Smooth muscle cell (in vitro differentiated cells): ENCODE data around the gene MFAP3L. TPM values are rescaled to one million over a fixed set of nuclear protein-coding genes. Genes with fewer than 3 reads are reported as not detected.

ENCODE experiments used
- DNase-seq: peaks from one replicate; lab custom pipeline; 2025; ENCODE audit not compliant: unreplicated experiment; lab: John Stamatoyannopoulos, UW
- H2AFZ ChIP-seq: fragments of 200-600 bp; sonication (generic); 2 replicates; pipeline ENCODE4 v1.6.0; 2016; ENCODE audit warnings: antibody characterized with exemption, low read depth, mild to moderate bottlenecking
- H3F3A ChIP-seq: fragments of 200-600 bp; sonication (generic); 2 replicates; pipeline ENCODE4 v1.6.0; 2017; ENCODE audit warnings: antibody characterized with exemption, low read depth
- H3K27ac ChIP-seq: fragments of 200-600 bp; sonication (generic); 2 replicates; pipeline ENCODE4 v1.5.1; 2016; ENCODE audit warnings: low read depth, mild to moderate bottlenecking
- H3K27me3 ChIP-seq: fragments of 200-600 bp; sonication (generic); 2 replicates; pipeline ENCODE4 v1.6.1; 2016; ENCODE audit warnings: low read depth, mild to moderate bottlenecking
- H3K36me3 ChIP-seq: fragments of 200-600 bp; sonication (generic); 2 replicates; pipeline ENCODE4 v1.5.1; 2016; ENCODE audit warnings: low read depth
- H3K4me1 ChIP-seq: fragments of 200-600 bp; sonication (generic); 2 replicates; pipeline ENCODE4 v1.5.1; 2016; ENCODE audit warnings: low read depth
- H3K4me2 ChIP-seq: fragments of 200-600 bp; sonication (generic); 2 replicates; pipeline ENCODE4 v1.6.0; 2016; ENCODE audit warnings: mild to moderate bottlenecking
- H3K4me3 ChIP-seq: fragments of 200-600 bp; sonication (generic); 2 replicates; pipeline ENCODE4 v1.5.1; 2016; ENCODE audit warnings: mild to moderate bottlenecking
- H3K79me2 ChIP-seq: fragments of 200-600 bp; sonication (generic); 2 replicates; pipeline ENCODE4 v1.6.0; 2016; ENCODE audit warnings: low read depth, mild to moderate bottlenecking
- H3K9ac ChIP-seq: fragments of 200-600 bp; sonication (generic); 2 replicates; pipeline ENCODE4 v1.6.0; 2016; ENCODE audit warnings: low read depth
- H3K9me3 ChIP-seq: fragments of 200-600 bp; sonication (generic); replicated peaks from 2 replicates; pipeline ENCODE4 v1.5.1; 2016; ENCODE audit warnings: low read depth
- H4K20me1 ChIP-seq: fragments of 200-600 bp; sonication (generic); 2 replicates; pipeline ENCODE4 v1.6.0; 2016; ENCODE audit warnings: low read depth
- WGBS: methylation state at CpG from one replicate; pipeline ENCODE4 v1.1.7; 2016; ENCODE audit warnings: low lambda C conversion rate; 5-methylcytosine and 5-hydroxymethylcytosine counted together
- polyA plus RNA-seq: library from polyadenylated mRNA; unstranded; fragments of >200 nt; fragmentation: Nextera tagmentation; extraction: Ambion mirVana; gene quantifications from 2 replicates; pipeline ENCODE4 v1.2.1, GENCODE V29; 2016
- total RNA-seq: library from RNA; depleted of rRNA; stranded (reverse); fragments of >200 nt; gene quantifications from 2 replicates; pipeline ENCODE4 v1.2.3, GENCODE V29; 2014
- TF ChIP-seq, protein P1 (sequence below): fragments of 200-600 bp; sonication (generic); IDR thresholded peaks from 2 replicates; pipeline ENCODE4 v1.5.1; 2017; ENCODE audit warnings: borderline replicate concordance, mild to moderate bottlenecking, antibody characterized with exemption; ENCODE audit not compliant: insufficient read depth, poor library complexity, severe bottlenecking

MFAP3L gene
- total and polyA plus RNA-seq, 2 experiments from 2014 or later: 2.0 to 27.4 TPM

DNA sequence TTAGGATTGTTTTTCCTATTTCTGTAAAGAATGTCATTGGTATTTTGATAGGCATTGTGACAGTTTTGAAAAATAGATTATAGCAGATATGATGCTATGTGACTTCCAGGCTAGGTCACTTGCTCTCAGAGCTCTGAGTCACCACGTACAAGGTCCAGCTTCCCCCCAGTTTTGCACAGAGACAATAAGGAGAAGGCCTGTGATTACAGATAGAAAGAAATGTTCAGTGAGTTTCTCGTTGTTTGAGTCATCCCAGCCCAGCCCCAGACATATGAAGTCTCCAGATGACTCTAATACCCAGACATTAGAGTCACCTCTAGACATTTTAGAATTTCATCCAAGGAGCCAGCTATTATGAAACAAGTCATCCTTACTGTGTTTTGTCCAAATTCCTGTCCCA is 57.2 kb downstream of the MFAP3L start:
- no peaks in the 10 kb centered on the region for H3K27me3 ChIP-seq
- no peak for DNase-seq
- H2AFZ ChIP-seq: no peak overlapping the region
- H3K9ac ChIP-seq: no peak overlapping the region
- peak overlapping the region; percentile 83 for H3K27ac ChIP-seq
- no peak overlapping the region for H3K4me2 ChIP-seq
- no peak overlapping the region for H3K4me3 ChIP-seq
- no peaks in the 10 kb centered on the region for H3K9me3 ChIP-seq
- no peaks in the 10 kb centered on the region for H3F3A ChIP-seq
- H4K20me1 ChIP-seq: no peaks in the 10 kb centered on the region
- WGBS: 28% methylated on average over 2 of the region's 2 CpGs
- H3K36me3 ChIP-seq: no peaks in the 10 kb centered on the region
- H3K79me2 ChIP-seq: no peaks in the 10 kb centered on the region
- peaks cover 6% of the 10 kb centered on the region for H3K4me1 ChIP-seq
- TF ChIP-seq, protein P1, sequence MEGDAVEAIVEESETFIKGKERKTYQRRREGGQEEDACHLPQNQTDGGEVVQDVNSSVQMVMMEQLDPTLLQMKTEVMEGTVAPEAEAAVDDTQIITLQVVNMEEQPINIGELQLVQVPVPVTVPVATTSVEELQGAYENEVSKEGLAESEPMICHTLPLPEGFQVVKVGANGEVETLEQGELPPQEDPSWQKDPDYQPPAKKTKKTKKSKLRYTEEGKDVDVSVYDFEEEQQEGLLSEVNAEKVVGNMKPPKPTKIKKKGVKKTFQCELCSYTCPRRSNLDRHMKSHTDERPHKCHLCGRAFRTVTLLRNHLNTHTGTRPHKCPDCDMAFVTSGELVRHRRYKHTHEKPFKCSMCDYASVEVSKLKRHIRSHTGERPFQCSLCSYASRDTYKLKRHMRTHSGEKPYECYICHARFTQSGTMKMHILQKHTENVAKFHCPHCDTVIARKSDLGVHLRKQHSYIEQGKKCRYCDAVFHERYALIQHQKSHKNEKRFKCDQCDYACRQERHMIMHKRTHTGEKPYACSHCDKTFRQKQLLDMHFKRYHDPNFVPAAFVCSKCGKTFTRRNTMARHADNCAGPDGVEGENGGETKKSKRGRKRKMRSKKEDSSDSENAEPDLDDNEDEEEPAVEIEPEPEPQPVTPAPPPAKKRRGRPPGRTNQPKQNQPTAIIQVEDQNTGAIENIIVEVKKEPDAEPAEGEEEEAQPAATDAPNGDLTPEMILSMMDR: no peak

DNA sequence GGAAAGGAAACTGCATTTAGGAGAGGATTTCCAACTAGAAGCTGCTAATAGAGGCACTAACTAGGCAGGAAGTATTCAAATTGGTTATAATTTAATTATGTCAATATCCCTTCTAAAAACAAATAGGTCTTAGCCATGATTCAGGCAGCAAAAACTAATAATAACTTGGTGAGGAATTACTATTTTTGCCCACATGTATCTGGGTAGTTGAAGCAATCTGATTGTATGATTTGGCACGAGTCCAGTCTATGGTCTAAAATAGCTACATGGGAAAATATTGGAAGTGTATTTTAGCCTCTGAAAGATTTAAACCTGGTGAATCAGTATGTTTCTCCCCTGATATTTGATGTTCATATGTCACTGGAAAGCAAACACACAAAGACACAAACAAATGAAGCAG is 62.2 kb downstream of the MFAP3L start:
- Histone ChIP-seq H3K27ac (no peak overlapping the region), H3K9me3 (no peaks in the 10 kb centered on the region), H3K4me1 (no peaks in the 10 kb centered on the region), H3K79me2 (no peaks in the 10 kb centered on the region), H3K36me3 (no peaks in the 10 kb centered on the region), H3K9ac (no peak overlapping the region), H3K4me3 (no peak overlapping the region), H4K20me1 (no peaks in the 10 kb centered on the region), H3F3A (no peaks in the 10 kb centered on the region), H3K4me2 (no peak overlapping the region), H2AFZ (no peak overlapping the region), H3K27me3 (no peaks in the 10 kb centered on the region)
- 97% methylated on average over 1 of the region's 1 CpG for WGBS
- DNase-seq: no peak
- TF ChIP-seq, protein P1: no peak

DNA sequence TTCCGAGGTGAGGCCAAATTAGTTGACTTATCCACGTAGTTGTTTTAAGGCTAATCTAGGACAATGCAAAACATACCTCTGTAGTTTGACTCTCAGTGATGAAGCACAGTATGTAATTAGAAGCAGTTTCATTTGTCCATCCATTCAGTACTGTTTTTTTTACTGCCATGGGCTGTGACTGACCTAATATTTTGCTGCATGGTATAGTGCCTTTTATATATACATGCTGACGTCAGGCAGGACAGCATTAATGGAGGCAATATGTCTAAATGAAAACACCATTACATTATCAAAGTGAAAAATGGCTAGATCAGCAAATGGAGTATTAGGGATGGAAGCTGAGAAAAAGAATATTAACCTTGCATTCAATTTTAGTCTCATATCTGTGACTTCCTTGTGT is 66.9 kb downstream of the MFAP3L start:
- Histone ChIP-seq H3K9ac (no peak overlapping the region), H4K20me1 (no peaks in the 10 kb centered on the region), H3K9me3 (no peaks in the 10 kb centered on the region), H3K79me2 (no peaks in the 10 kb centered on the region), H3K27ac (no peak overlapping the region), H2AFZ (no peak overlapping the region), H3K4me3 (no peak overlapping the region), H3K36me3 (no peaks in the 10 kb centered on the region), H3F3A (no peaks in the 10 kb centered on the region), H3K27me3 (no peaks in the 10 kb centered on the region), H3K4me1 (peaks cover 14% of the 10 kb centered on the region), H3K4me2 (no peak overlapping the region)
- DNase-seq: no peak
- WGBS: 81% methylated on average over 3 of the region's 3 CpGs
- TF ChIP-seq, protein P1: no peak

- DNase-seq: no peak
- H3K36me3 ChIP-seq: no peaks in the 10 kb centered on the region
- H3K27ac ChIP-seq: no peak overlapping the region
- H3K4me3 ChIP-seq: no peak overlapping the region
- TF ChIP-seq, protein P1: no peak
- no peaks in the 10 kb centered on the region for H3K27me3 ChIP-seq
- no peak overlapping the region for H2AFZ ChIP-seq
- H3K4me1 ChIP-seq: peaks cover 14% of the 10 kb centered on the region
- WGBS: 85% methylated on average over 7 of the region's 7 CpGs
- H3K79me2 ChIP-seq: no peaks in the 10 kb centered on the region
- no peaks in the 10 kb centered on the region for H4K20me1 ChIP-seq
- H3F3A ChIP-seq: no peaks in the 10 kb centered on the region
- no peak overlapping the region for H3K4me2 ChIP-seq
- H3K9me3 ChIP-seq: no peaks in the 10 kb centered on the region
- H3K9ac ChIP-seq: no peak overlapping the region
Measured at GRCh38 chr4:169958629-169959028, 67.6 kb downstream of the MFAP3L start.
